Measurements from ENCODE around the gene FZD1.

The FZD1 gene

DNA sequence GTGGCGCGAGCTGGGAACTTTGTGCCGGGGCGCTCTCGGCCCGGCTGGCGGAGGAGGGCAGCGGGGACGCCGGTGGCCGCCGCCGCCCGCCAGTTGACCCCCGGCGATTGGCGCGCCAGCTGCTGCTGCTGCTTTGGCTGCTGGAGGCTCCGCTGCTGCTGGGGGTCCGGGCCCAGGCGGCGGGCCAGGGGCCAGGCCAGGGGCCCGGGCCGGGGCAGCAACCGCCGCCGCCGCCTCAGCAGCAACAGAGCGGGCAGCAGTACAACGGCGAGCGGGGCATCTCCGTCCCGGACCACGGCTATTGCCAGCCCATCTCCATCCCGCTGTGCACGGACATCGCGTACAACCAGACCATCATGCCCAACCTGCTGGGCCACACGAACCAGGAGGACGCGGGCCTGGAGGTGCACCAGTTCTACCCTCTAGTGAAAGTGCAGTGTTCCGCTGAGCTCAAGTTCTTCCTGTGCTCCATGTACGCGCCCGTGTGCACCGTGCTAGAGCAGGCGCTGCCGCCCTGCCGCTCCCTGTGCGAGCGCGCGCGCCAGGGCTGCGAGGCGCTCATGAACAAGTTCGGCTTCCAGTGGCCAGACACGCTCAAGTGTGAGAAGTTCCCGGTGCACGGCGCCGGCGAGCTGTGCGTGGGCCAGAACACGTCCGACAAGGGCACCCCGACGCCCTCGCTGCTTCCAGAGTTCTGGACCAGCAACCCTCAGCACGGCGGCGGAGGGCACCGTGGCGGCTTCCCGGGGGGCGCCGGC is 870 bp downstream of the FZD1 start:
- no peak for DNase-seq (ENCODE audit: low read depth in 2 of 2)

DNA sequence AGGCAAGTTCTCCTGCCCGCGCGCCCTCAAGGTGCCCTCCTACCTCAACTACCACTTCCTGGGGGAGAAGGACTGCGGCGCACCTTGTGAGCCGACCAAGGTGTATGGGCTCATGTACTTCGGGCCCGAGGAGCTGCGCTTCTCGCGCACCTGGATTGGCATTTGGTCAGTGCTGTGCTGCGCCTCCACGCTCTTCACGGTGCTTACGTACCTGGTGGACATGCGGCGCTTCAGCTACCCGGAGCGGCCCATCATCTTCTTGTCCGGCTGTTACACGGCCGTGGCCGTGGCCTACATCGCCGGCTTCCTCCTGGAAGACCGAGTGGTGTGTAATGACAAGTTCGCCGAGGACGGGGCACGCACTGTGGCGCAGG is 1.4 kb downstream of the FZD1 start:
- DNase-seq (ENCODE audit: low read depth in 2 of 2), result no peak

DNA sequence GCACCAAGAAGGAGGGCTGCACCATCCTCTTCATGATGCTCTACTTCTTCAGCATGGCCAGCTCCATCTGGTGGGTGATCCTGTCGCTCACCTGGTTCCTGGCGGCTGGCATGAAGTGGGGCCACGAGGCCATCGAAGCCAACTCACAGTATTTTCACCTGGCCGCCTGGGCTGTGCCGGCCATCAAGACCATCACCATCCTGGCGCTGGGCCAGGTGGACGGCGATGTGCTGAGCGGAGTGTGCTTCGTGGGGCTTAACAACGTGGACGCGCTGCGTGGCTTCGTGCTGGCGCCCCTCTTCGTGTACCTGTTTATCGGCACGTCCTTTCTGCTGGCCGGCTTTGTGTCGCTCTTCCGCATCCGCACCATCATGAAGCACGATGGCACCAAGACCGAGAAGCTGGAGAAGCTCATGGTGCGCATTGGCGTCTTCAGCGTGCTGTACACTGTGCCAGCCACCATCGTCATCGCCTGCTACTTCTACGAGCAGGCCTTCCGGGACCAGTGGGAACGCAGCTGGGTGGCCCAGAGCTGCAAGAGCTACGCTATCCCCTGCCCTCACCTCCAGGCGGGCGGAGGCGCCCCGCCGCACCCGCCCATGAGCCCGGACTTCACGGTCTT is 1.9 kb downstream of the FZD1 start:
- DNase-seq (ENCODE audit: low read depth in 2 of 2), result no peak

DNA sequence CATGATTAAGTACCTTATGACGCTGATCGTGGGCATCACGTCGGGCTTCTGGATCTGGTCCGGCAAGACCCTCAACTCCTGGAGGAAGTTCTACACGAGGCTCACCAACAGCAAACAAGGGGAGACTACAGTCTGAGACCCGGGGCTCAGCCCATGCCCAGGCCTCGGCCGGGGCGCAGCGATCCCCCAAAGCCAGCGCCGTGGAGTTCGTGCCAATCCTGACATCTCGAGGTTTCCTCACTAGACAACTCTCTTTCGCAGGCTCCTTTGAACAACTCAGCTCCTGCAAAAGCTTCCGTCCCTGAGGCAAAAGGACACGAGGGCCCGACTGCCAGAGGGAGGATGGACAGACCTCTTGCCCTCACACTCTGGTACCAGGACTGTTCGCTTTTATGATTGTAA is 2.5 kb downstream of the FZD1 start:
- DNase-seq (ENCODE audit: low read depth in 2 of 2), result no peak

DNA sequence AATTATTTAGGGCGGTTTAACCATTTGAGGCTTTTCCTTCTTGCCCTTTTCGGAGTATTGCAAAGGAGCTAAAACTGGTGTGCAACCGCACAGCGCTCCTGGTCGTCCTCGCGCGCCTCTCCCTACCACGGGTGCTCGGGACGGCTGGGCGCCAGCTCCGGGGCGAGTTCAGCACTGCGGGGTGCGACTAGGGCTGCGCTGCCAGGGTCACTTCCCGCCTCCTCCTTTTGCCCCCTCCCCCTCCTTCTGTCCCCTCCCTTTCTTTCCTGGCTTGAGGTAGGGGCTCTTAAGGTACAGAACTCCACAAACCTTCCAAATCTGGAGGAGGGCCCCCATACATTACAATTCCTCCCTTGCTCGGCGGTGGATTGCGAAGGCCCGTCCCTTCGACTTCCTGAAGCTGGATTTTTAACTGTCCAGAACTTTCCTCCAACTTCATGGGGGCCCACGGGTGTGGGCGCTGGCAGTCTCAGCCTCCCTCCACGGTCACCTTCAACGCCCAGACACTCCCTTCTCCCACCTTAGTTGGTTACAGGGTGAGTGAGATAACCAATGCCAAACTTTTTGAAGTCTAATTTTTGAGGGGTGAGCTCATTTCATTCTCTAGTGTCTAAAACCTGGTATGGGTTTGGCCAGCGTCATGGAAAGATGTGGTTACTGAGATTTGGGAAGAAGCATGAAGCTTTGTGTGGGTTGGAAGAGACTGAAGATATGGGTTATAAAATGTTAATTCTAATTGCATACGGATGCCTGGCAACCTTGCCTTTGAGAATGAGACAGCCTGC is 3.1 kb downstream of the FZD1 start:
- DNase-seq (ENCODE audit: low read depth in 2 of 2), result no peak

DNA sequence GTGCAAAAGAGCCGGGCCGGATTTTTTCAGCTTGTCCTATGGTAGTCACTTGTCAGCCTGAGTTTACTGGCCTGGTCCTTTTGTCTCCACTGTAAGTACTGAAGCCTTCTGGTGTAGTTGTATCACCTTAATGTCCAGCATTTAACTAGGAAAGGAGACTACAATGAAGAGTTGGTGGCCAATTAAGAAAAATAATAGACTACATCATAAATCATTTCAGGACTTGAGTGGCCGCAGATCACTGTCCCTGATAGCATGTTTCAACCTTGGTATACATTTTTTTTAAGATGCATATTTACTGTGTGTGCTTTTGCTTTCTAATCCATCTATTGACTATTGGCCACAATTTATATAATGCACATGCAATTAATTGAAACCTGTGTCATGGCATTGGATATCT is 6.1 kb downstream of the FZD1 start:
- DNase-seq (ENCODE audit: low read depth in 2 of 2), result no peak

DNA sequence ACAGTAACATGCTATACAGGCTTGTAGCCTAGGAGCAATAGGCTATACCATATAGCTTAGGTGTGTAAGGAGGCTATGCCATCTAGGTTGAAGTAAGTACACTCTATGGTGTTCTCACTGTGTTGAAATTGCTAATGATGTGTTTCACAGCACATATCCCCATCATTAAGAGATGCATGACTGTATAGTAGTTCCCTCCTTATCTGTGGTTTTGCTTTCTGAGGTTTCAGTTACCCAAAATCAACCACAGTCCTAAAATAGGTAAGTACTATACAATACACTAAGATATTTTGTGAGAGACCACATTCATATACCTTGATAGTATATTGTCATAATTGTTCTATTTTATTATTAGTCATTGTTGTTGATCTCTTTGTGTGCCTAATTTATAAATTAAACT is 12.7 kb downstream of the FZD1 start:
- no peak for DNase-seq (ENCODE audit: low read depth in 2 of 2)

DNA sequence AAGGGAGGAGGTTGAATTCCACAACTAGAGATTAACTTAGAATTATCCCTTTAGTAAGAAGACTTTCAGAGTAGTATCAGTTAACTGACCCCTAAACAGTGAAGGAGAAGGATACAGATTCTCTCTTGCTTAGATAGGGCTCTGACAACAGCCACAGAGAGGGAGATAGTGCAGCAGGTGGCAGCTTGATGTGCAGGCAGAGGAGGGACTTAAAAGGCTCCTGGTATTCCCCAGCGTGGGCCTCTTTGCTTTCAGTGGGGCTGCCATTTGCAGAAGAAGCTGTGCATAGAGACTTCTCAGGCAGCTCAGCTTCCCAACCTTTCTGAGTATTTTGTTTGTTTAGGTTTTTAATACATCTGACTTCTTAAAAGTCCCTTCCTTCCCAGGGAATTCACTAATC is 16.0 kb downstream of the FZD1 start:
- no peak for DNase-seq (ENCODE audit: low read depth in 2 of 2)

DNA sequence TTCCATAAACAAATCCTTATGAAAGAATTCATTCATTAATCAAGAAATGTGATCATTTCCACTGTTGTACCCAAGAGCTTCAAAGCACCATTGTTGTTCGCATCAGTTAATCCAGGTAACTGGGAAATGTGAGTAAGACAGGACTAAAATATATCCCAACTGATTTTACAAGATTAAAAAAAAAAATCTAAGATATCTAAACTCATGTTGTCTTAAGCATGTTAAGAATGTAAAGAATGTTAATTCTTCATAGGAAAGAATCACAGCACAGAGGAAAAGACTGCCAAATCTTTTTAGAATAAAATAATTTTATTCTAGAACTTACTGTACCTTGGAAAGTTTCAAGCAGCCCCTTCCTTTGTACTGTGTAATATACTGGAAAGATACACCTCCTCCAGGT is 16.4 kb downstream of the FZD1 start:
- DNase-seq (ENCODE audit: low read depth in 2 of 2), result no peak

DNA sequence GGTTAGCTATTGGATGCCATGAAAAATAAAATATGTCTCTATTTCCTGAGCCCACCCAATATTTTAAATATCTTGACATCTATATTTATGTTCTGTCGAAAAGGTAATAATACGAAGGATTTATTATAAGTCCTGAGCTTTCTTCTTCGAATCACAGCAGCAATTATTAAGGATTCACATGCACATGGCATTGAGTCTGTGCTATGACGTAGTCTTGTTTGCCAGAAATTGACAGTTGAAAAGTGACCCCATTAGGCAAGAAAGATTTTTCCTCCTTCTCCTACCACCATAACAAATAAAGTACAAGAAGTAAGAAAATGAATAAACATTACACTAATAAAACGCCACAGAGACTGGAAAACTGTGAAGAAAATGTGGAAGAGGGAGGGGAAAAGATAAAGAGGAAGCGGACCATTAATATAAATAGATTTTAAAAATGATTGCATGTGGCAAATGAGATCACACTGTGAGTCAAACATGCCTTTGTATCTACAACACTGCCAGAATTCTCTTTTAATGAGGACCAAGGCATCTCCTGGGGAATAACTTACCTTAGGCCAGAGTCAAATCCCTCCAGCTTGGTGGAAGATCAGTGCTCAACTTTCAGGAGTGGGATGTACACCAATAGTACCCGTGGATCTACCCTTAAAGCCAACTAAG is 21.6 kb downstream of the FZD1 start:
- no peak for DNase-seq (ENCODE audit: low read depth in 2 of 2)

DNA sequence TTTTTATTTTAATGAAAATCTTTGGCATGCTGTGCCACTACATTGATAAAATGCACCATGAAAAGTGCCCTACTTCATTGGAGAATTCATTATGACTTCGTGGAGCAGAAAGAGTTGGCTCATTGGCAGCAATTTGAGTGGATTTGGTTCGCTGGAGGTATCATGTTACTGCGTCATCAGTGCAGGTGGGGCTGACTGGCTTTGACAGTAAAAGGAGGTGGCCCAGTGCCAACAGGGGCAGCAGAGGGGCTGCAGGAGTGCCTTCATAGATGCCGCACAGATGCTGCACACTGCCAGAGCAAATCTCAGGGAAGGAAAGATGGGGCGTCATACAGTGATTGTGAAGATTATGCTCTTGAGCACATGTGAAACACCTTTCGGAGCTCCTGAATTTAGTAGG is 22.2 kb downstream of the FZD1 start:
- DNase-seq (ENCODE audit: low read depth in 2 of 2), result no peak

DNA sequence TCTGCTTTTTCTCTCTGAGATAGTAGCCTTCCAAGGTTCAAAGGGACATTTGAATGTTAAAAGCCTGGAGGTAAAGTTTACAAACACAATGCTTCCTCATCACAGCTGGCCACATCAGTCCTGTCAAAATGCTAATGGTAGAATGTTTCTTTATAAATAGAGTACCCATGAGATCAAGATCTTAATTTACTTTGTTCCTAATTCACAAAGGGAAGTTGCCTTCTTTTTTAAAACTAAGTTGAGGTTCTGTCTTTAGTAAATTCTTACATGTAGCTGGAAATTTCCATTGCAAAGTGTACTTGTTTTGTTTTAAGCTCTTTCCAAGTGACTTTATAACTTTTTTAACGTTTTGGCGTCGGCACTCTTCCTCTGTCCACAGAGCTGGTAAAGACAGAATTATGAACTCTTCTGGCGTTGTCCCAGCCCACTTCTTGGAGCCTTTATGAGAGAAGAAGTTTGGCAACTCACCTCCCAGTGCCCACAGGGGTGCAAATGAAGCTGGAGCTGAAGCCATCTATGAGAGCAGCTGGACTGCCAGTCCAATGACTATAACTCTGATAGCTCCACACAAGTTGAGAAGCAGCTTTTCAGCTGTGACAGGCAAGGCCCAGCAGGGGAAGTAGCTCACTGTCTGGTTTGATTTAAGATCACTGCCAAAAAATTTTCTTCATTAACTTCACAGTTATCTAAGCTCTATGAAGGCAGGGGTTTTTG is 23.3 kb downstream of the FZD1 start:
- no peak for DNase-seq (ENCODE audit: low read depth in 2 of 2)

DNA sequence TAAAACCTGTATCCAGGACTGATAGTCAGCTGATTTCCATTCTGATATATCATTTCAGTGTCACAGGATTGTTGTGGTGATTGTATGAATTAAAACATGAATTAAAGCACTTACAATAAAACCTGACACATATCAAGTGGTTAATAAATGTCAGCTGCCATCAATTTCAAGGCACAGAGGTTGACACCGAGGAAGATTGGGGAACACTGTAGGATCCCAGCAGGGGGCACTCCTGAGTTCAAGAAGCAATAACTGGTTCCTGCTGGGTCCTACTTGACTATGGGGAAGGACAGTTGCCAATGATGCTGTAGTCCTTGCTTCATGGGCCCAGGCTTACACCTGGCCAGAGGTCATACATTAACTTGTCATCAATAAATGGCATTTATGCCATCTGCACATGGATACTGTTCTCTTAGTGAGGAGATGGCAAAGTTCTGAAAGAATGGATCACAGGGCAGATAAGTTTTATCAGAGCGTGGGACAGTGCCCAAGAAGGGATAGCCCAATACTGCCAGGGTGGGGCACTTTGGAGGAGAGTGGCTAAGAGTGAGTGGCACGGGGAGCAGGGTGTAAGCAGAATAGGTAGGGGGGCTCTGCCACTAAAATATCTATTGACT is 24.1 kb downstream of the FZD1 start:
- no peak for DNase-seq (ENCODE audit: low read depth in 2 of 2)

DNA sequence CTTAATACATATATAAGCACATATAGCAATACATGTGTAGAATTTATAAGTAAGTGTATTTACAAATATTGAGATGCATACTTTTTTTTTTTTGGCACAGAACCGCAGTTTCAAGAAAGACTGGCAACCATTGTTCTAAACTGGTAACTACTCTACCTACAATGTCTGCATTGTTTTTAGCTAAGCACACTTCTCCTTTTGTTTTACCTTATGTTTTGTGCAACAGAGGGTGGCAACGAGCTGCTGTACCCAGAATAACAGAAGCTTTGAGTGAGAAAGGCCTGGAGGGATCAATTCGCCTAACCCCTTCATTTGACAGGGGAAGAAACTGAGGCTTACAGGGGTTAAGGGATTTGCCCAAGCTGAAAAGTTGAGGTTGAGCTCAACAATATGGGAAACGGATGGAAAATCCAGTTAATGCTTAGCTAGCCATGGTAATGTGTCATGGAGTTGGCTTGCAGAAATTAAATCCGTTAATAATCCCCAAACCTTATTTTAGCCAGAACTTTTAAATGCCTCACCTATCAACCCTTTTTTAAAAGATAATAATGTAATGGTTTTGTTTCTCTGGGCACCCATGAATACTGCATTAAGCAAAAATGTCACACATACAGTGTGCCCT is 25.5 kb downstream of the FZD1 start:
- no peak for DNase-seq (ENCODE audit: low read depth in 2 of 2)

DNA sequence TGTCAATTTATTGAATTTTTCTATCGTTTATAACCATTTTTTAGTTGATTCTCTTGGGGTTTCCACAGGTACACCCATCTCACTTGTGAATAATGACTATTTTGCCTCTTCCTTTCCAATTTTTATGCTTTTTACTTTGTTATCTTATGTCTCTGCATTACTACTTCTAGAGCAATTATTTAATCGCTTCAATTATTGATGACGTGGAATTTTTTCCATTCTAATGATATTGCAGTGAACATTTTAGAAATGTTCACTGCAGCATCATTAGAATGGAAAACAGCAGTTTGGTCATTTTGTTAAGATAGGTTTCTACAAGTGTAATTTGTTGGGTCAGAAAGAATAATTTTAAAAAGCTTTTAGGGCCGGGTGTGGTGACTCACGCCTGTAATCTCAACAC is 27.1 kb downstream of the FZD1 start:
- no peak for DNase-seq (ENCODE audit: low read depth in 2 of 2)

DNA sequence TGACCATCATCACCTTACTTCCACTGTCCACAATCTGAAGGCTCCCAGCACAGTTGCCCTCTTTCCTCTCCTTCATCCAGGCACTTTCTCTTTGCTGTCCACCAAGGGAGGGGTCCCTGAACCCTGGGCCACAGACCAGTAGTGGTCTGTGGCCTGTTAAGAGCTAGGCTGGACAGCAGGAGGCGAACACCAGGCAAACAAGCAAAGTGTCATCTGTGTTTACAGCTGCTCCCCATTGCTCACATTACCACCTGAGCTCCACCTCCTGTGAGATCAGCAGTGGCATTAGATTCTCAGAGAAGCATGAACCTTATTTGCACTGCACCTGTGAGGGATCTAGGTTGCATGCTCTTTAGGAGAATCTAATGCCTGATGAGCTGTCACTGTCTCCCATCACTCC is 27.7 kb downstream of the FZD1 start:
- DNase-seq (ENCODE audit: low read depth in 2 of 2), result no peak

DNA sequence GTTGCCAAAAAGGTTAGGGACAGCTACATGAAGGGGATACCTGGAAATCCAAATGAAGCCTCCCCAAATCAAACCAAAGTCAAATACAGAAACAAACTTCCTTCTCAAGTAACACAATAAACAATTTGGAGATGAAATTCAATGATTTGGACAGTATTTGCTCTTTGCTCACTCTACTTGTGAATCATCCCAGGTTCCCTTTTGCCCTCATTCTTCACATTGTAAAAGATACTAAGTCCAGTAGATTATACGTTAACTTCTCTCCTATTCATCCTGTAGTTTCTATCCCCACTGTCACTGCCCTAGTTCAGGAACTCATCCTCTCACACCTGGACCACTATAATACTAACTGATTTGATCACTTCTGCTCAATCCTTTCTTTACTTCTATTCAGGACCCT is 28.3 kb downstream of the FZD1 start:
- DNase-seq (ENCODE audit: low read depth in 2 of 2), result no peak

DNA sequence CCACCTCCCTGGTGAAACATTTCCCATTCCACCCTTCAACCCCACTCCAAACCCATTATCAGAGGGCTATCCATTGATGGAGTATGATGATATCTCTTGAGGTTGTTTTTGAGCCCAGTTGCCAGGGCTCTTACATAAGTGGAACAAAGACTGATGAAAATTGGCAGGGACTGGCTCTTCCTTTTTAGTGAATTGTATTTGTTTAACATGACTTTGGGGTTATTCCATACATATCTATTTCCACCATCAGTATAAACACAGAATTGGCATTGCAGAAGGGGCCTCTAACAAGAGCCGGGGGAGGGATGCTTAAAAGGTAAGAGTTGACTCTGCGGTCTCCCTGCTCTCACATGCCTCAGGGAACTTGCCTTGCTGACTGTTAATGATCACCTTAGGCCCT is 28.9 kb downstream of the FZD1 start:
- DNase-seq (ENCODE audit: low read depth in 2 of 2), result no peak

DNA sequence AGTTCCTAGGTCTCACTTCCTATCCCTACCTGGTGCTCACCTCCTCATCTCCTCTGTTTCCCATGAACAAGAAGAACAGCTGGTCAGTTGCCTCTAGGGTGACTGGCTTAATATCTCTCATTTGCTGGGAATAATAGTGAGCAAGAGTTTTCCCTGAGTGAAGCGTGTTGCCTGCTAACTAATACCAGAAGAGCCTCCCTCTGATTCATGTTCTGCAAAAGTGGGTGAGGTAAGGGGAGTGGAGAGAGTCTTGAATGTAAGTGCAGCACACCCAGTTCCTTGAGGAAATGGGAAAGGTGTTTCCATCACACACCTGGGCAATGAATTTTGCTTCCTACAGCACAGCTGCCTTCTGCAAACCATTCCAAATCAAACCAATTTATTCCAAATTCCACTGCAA is 29.6 kb downstream of the FZD1 start:
- DNase-seq (ENCODE audit: low read depth in 2 of 2), result no peak

DNA sequence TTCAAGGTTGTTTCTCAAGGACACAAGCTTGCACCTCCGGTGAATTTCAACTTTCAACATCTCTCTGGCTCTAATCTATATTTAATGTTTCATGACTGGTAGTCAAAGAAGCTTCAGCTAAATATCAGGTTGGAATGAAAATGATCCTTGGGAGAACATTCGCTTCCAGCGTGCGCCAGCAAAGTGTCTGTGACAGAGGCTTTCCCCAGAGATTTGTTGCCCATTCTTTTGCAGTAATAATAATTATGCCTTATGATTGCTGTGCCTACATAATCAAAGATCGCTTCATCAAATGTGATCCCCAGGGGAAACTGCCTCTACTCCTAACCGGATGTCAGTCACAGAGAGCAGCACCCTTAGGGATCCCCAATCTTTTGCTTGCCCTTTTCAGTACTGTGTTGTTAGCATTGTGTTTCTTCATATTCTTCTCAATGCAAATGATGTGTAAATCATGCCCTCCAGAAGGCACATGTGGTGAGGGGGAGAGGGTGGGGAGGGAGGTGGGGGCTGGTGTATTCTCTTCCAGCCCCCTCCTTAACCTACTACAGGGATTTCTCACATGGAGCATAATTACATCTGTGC is 30.5 kb downstream of the FZD1 start:
- DNase-seq (ENCODE audit: low read depth in 2 of 2), result no peak

DNA sequence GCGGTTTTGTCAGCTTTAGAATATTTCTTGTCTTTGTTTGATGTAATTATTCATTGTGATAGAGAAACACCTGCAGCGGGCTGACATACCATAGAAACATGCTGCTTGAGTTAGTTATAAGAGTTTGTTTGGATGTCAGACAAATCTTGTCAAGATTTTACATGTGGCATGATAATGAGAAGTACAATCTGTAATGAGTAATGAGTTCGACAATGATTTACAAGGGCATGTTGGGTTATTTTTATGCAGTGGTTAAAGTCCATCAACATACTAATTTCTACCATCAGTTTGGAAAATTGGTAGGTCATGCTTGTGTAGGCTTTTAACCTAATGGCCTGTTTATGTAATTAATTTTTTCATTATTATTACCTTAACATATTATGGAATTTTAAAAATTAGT is 31.3 kb downstream of the FZD1 start:
- DNase-seq (ENCODE audit: low read depth in 2 of 2), result no peak

Measured in activated CD4-positive, alpha-beta T cell treated with anti-CD3 and anti-CD28 coated beads for 24 hours (primary cell).